OCI-LY3 (cell line): ENCODE data around the gene KRI1.

Source experiments
- H2AFZ ChIP-seq: fragments of 200-600, 300-600 bp; shearing (Covaris generic); 2 replicates; pipeline ENCODE4 v1.6.0; 2014; ENCODE audit warnings: antibody characterized with exemption, low read depth, low read length
- H3K27ac ChIP-seq: fragments of 200-600, 300-600 bp; sonication (generic); 2 replicates; pipeline ENCODE4 v1.5.1; 2014; ENCODE audit warnings: mild to moderate bottlenecking, low read length, moderate library complexity, mixed read lengths
- H3K27me3 ChIP-seq: fragments of 200-600, 300-600 bp; sonication (generic); 2 replicates; pipeline ENCODE4 v1.6.1; 2014; ENCODE audit warnings: low read depth, low read length, mixed read lengths
- H3K36me3 ChIP-seq: fragments of 200-600, 300-600 bp; sonication (generic); replicated peaks from 2 replicates; pipeline ENCODE3; 2014; ENCODE audit warnings: low read depth, low read length, mixed read lengths
- H3K4me1 ChIP-seq: fragments of 300-600, 200-600 bp; sonication (generic); 2 replicates; pipeline ENCODE4 v1.6.1; 2014; ENCODE audit warnings: low read length, mixed read lengths
- H3K4me2 ChIP-seq: fragments of 200-600, 300-600 bp; sonication (generic); 2 replicates; pipeline ENCODE4 v1.6.1; 2014; ENCODE audit warnings: low read length, mixed read lengths
- H3K4me3 ChIP-seq: fragments of 300-600, 200-600 bp; sonication (generic); 2 replicates; pipeline ENCODE4 v1.5.1; 2014; ENCODE audit warnings: antibody characterized with exemption, mild to moderate bottlenecking, low read length, moderate library complexity
- H3K79me2 ChIP-seq: fragments of 300-600, 200-600 bp; shearing (Covaris generic); 2 replicates; pipeline ENCODE4 v1.6.1; 2014; ENCODE audit warnings: mild to moderate bottlenecking, low read length, mixed read lengths
- H3K9ac ChIP-seq: fragments of 300-600, 200-600 bp; shearing (Covaris generic); 2 replicates; pipeline ENCODE4 v1.6.0; 2014; ENCODE audit warnings: mild to moderate bottlenecking, low read length, moderate library complexity
- H3K9me3 ChIP-seq: fragments of 200-600, 300-600 bp; shearing (Covaris generic); 2 replicates; pipeline ENCODE4 v1.6.1; 2014; ENCODE audit warnings: low read length, mixed read lengths; ENCODE audit not compliant: insufficient read depth
- H4K20me1 ChIP-seq: fragments of 200-600, 300-600 bp; sonication (generic); 2 replicates; pipeline ENCODE4 v1.6.1; 2016; ENCODE audit warnings: low read length, mixed read lengths; ENCODE audit not compliant: insufficient read depth
- EZH2phosphoT487 ChIP-seq: fragments of 200-600 bp; shearing (Covaris generic); IDR thresholded peaks from 2 replicates; pipeline ENCODE4 v1.6.1; 2018; ENCODE audit warnings: antibody characterized with exemption, mixed run types, low read depth
- TF ChIP-seq, protein P1 (sequence below): fragments of 200-600, 300-600 bp; sonication (generic); IDR thresholded peaks from 2 replicates; pipeline ENCODE4 v1.5.1; 2014; ENCODE audit warnings: antibody characterized with exemption, low read length, low read depth

The KRI1 gene

GRCh38 chr19:10519421-10519820 is 46.4 kb downstream of the KRI1 start:
- Histone ChIP-seq H3K4me3 (peak overlapping the region; percentile 10), H3K9ac (no peak overlapping the region), H3K79me2 (no peaks in the 10 kb centered on the region), H3K4me1 (peaks cover 12% of the 10 kb centered on the region), H3K9me3 (no peaks in the 10 kb centered on the region), H3K36me3 (no peaks in the 10 kb centered on the region), H3K27me3 (peaks cover 32% of the 10 kb centered on the region), H3K4me2 (peak overlapping the region; percentile 42), H2AFZ (peak overlapping the region; percentile 53; the same call in 1 of the 2 replicates), H3K27ac (no peak overlapping the region), H4K20me1 (no peaks in the 10 kb centered on the region)
- no peak for TF ChIP-seq EZH2phosphoT487
- TF ChIP-seq, protein P1, sequence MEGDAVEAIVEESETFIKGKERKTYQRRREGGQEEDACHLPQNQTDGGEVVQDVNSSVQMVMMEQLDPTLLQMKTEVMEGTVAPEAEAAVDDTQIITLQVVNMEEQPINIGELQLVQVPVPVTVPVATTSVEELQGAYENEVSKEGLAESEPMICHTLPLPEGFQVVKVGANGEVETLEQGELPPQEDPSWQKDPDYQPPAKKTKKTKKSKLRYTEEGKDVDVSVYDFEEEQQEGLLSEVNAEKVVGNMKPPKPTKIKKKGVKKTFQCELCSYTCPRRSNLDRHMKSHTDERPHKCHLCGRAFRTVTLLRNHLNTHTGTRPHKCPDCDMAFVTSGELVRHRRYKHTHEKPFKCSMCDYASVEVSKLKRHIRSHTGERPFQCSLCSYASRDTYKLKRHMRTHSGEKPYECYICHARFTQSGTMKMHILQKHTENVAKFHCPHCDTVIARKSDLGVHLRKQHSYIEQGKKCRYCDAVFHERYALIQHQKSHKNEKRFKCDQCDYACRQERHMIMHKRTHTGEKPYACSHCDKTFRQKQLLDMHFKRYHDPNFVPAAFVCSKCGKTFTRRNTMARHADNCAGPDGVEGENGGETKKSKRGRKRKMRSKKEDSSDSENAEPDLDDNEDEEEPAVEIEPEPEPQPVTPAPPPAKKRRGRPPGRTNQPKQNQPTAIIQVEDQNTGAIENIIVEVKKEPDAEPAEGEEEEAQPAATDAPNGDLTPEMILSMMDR, result no peak

DNA sequence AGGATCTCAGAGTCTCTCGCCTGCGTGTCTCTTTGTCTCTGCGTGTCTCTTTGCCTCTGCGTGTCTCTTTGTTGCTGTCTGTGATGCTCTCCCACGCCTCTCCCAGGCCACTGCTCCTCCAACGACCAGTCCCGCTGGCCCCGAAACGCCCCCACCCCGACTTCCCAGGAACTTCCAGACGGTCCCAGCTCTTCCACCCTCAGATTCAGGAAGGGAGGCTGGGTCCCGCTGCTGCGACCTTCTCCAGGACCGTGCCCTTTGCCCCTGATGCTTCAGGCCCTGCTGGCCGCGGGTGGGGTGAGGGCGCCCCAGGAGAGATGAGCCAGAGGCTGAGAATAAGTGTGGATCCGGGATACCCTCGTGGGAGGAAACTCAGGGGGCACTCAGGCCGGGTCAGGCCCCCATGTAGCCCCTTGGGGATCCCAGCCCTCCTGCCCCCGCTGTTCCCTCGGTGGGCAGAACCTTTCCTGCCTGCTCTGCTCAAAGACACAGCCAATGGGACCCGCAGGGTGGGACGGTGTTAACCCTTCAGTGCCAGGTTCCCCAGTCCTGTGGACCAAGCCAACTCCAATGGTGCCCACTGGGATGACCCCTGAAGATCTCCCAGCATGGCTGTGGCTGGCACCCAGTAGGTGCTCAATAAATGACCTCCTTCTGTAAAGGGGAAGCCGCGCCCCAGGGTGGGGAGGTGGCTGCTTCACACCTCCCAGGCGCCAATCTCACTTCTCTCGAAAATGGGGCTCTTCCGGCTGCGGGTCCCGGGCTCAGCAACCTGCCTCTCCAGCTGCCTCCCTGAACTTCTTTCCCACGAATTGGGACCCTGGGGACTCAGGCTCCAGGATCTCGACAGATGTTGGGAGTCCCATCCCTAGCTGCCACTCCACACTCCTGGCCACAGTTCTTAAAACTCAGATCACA is 47.1 kb downstream of the KRI1 start:
- Histone ChIP-seq H3K79me2 (no peaks in the 10 kb centered on the region), H3K27me3 (peaks cover 27% of the 10 kb centered on the region), H3K27ac (no peak overlapping the region), H3K4me2 (peak overlapping the region; percentile 42), H3K9ac (no peak overlapping the region), H3K36me3 (no peaks in the 10 kb centered on the region), H3K4me1 (peaks cover 12% of the 10 kb centered on the region), H4K20me1 (no peaks in the 10 kb centered on the region), H3K4me3 (peak overlapping the region; percentile 10), H3K9me3 (no peaks in the 10 kb centered on the region), H2AFZ (peak overlapping the region; percentile 53; the same call in 1 of the 2 replicates)
- TF ChIP-seq EZH2phosphoT487, result no peak
- TF ChIP-seq, protein P1, result no peak

DNA sequence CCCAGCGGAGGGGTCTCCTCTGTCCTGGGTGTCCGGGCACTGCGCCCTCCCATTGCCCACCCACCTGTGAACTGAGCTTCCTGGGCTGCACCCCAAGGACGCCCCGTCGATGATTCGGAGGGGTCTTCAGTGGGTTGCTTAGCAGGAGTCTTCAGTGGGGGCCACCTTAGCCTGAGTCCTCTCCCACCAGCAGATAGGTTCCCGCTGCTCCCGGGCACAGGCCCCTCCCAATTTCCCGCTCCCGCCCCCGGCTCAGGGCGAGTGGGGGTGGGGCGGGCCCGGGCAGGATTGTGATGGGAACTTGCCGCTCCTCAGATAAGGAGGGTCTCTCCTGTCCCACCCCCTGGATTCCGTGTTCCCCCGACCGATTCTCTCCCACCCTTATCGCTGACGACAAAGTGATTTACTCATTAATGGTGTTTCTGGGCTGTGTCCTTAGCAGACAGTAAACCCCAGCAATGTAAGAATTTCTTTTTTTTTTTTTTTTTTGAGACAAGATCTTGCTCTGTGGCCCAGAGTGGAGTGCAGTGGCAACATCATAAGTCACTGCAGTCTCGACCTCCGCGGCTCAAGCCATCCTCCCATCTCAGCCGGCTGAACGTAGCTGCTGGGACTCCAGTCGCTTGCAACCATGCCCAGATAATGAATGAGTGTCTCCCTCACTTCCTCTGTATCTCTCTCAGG is 47.9 kb downstream of the KRI1 start:
- no peak overlapping the region for H3K4me3 ChIP-seq
- no peak overlapping the region for H3K27ac ChIP-seq
- H3K36me3 ChIP-seq, result no peaks in the 10 kb centered on the region
- no peaks in the 10 kb centered on the region for H4K20me1 ChIP-seq
- H3K4me2 ChIP-seq, result no peak overlapping the region
- peaks cover 32% of the 10 kb centered on the region for H3K27me3 ChIP-seq
- no peak overlapping the region for H3K9ac ChIP-seq
- no peaks in the 10 kb centered on the region for H3K9me3 ChIP-seq
- no peak overlapping the region for H2AFZ ChIP-seq
- H3K4me1 ChIP-seq, result peaks cover 12% of the 10 kb centered on the region
- H3K79me2 ChIP-seq, result no peaks in the 10 kb centered on the region
- TF ChIP-seq EZH2phosphoT487, result no peak
- TF ChIP-seq, protein P1, result no peak

- H3K9me3 ChIP-seq, result no peaks in the 10 kb centered on the region
- no peaks in the 10 kb centered on the region for H3K36me3 ChIP-seq
- no peak within 1 kb of the TSS for H3K4me2 ChIP-seq
- H2AFZ ChIP-seq, result no peak within 1 kb of the TSS
- peaks cover 32% of the 10 kb centered on the region for H3K27me3 ChIP-seq
- H4K20me1 ChIP-seq, result no peaks in the 10 kb centered on the region
- no peaks in the 10 kb centered on the region for H3K79me2 ChIP-seq
- H3K9ac ChIP-seq, result no peak within 1 kb of the TSS
- H3K27ac ChIP-seq, result no peak within 1 kb of the TSS
- peaks cover 12% of the 10 kb centered on the region for H3K4me1 ChIP-seq
- no peak within 1 kb of the TSS for H3K4me3 ChIP-seq
- no peak for TF ChIP-seq EZH2phosphoT487
- TF ChIP-seq, protein P1, result no peak
These were observed 48.5 kb downstream of the KRI1 start, which contains the start of gene S1PR5 for GRCh38 chr19:10517361-10517759. S1PR5 (minus strand) TSS chr19:10517447; CDS start chr19:10515011, 2,436 bp downstream.
